Measurements from ENCODE around the gene GNAT3.

DNA sequence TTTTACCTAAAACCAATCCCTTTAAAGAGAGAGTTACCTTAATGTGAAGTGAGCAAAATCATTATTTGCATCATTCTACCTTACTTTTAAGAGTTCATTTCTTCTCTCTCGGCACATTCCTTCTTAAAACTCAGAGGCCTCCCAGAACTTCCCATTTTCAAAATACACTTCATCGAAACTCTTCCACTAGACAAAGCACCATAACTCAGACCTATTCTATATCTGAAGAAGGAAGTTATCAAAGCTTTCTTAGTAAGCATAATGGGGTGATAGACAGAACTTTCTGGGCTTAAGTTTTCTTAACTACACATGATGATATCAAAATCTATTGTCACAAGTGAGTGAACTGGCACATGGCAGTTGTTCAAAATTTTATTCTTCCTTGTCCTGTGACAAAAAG, 24.6 kb upstream of the GNAT3 start:
- TF ChIP-seq, protein P1, sequence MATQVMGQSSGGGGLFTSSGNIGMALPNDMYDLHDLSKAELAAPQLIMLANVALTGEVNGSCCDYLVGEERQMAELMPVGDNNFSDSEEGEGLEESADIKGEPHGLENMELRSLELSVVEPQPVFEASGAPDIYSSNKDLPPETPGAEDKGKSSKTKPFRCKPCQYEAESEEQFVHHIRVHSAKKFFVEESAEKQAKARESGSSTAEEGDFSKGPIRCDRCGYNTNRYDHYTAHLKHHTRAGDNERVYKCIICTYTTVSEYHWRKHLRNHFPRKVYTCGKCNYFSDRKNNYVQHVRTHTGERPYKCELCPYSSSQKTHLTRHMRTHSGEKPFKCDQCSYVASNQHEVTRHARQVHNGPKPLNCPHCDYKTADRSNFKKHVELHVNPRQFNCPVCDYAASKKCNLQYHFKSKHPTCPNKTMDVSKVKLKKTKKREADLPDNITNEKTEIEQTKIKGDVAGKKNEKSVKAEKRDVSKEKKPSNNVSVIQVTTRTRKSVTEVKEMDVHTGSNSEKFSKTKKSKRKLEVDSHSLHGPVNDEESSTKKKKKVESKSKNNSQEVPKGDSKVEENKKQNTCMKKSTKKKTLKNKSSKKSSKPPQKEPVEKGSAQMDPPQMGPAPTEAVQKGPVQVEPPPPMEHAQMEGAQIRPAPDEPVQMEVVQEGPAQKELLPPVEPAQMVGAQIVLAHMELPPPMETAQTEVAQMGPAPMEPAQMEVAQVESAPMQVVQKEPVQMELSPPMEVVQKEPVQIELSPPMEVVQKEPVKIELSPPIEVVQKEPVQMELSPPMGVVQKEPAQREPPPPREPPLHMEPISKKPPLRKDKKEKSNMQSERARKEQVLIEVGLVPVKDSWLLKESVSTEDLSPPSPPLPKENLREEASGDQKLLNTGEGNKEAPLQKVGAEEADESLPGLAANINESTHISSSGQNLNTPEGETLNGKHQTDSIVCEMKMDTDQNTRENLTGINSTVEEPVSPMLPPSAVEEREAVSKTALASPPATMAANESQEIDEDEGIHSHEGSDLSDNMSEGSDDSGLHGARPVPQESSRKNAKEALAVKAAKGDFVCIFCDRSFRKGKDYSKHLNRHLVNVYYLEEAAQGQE (IDR thresholded peaks at IDR 0.05; ENCODE audit: low read depth), result no peak
- TF ChIP-seq CBX3 (IDR thresholded peaks at IDR 0.05; ENCODE audit: low read depth) (no peak), JUND (IDR thresholded peaks at IDR 0.05) (no peak), POLR2A (IDR thresholded peaks at IDR 0.05; ENCODE audit: borderline replicate concordance, extremely low read depth, insufficient read depth, insufficient read length) (no peak), POLR2AphosphoS5 (IDR thresholded peaks at IDR 0.05; ENCODE audit: low read depth, low read length) (no peak), CEBPB (IDR thresholded peaks at IDR 0.05; ENCODE audit: low read depth) (no peak), SRF (IDR thresholded peaks at IDR 0.05; ENCODE audit: low read depth) (no peak)
- TF ChIP-seq, protein P2, sequence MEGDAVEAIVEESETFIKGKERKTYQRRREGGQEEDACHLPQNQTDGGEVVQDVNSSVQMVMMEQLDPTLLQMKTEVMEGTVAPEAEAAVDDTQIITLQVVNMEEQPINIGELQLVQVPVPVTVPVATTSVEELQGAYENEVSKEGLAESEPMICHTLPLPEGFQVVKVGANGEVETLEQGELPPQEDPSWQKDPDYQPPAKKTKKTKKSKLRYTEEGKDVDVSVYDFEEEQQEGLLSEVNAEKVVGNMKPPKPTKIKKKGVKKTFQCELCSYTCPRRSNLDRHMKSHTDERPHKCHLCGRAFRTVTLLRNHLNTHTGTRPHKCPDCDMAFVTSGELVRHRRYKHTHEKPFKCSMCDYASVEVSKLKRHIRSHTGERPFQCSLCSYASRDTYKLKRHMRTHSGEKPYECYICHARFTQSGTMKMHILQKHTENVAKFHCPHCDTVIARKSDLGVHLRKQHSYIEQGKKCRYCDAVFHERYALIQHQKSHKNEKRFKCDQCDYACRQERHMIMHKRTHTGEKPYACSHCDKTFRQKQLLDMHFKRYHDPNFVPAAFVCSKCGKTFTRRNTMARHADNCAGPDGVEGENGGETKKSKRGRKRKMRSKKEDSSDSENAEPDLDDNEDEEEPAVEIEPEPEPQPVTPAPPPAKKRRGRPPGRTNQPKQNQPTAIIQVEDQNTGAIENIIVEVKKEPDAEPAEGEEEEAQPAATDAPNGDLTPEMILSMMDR (IDR thresholded peaks at IDR 0.05 in 2 of 3, conservative IDR thresholded peaks at IDR 0.05 in 1 of 3; ENCODE audit: borderline replicate concordance in 1 of 3, insufficient read depth in 1 of 3, low read depth in 2 of 3, low read length in 2 of 3), result no peak
- TF ChIP-seq, protein P3, sequence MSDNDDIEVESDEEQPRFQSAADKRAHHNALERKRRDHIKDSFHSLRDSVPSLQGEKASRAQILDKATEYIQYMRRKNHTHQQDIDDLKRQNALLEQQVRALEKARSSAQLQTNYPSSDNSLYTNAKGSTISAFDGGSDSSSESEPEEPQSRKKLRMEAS (IDR thresholded peaks at IDR 0.05), result no peak

All from HCT116 (cell line).